Nucleus accumbens (tissue), 56 donors: Measurements from ENCODE around the gene GNG2.

Experiments used
- DNase-seq, 56 donors: peaks; one replicate each; lab custom pipeline; 2025; lab: John Stamatoyannopoulos, UW

The GNG2 gene

DNA sequence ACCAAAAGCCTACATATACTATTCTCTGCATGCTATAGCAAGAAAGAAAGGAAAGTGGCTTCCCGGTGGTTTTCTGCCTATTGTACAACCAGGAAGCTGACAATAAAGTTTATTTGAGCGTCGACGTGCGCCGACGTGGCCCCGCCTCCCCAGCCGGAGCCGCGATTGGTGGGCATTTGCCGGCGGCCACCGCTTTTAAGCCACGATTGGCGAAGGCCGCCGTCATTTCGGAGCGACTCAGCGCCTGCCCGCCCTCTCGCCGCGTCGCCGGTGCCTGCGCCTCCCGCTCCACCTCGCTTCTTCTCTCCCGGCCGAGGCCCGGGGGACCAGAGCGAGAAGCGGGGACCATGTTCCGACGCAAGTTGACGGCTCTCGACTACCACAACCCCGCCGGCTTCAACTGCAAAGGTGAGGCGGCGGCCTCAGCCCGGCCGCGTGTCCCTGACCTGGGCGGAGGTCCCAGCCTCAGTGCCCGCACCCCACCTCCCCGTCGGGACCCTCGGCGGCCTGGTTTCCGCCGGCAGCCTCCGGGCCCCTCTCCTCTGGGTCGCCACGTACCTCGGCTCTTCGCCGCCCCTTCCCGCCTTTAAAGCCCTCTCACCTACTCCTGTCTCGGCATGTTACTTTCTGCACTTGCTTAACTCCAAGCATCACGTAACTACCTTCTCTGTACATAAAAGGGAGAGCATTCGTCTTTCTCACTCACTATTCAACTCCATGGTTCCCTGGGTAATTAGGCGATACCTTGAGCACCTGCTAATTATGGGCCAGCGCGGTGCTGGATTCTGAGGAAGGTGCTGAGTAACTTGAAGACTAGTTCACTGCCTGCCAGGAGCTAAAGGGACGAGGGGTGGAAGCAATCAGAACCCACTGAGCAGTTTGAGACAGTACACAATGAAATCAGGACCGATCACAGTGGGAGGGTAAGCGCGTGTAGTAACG lies 129.2 kb downstream of the GNG2 start, which contains the start of gene RTRAF:
TSS of gene RTRAF (plus strand) at position 254 of the 942 bp plus-strand sequence. CDS start at position 348, 94 bp downstream.
- peak in 55 of 56 donors; percentile 54 to 96 (median 88) for DNase-seq

DNA sequence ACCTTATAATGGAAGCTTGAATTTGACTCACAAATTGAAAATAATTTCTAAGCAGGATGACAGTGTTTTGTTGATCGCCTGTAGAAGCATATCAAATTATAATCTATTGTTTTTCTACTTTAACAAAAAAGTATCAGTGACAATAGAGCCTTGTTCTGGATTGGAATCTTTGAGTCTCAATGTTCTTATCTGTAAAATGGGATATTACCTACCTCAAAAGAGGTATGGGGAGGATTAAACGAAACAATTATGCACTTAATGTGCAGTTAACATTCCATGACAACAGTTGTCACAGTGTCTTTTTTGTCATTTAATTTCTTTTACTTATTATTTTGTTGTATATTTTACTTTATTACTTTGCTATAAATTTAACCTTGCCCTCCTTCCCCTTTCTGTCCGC lies 130.1 kb downstream of the GNG2 start:
- DNase-seq: no peak

DNA sequence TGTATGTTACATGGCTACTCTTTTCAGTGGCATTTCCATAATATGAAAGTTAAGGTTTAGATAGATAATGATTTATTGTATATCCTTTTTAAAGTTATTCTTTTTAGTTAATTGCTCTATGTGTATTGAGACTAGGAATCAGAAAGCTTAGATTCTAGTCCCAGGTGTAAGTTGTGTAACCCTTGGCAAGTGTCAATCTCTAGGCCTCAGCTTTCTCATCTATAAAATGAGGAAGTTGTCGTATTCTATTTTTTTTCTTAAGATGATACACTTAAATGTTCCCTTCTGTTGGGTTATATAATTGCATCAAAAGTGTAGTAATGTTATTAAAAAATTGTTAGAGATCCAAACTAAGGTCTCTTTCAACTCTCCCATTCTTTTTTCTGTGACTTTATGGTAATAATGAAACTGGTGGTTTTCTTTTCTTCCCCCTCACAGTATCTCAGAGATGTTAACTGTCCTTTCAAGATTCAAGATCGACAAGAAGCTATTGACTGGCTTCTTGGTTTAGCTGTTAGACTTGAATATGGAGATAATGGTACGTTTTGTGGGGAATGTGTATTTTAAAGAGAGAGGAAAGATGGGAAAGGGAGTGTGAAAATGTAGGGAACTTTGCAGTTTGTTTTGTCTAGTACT lies 133.0 kb downstream of the GNG2 start:
- DNase-seq: no peak

DNA sequence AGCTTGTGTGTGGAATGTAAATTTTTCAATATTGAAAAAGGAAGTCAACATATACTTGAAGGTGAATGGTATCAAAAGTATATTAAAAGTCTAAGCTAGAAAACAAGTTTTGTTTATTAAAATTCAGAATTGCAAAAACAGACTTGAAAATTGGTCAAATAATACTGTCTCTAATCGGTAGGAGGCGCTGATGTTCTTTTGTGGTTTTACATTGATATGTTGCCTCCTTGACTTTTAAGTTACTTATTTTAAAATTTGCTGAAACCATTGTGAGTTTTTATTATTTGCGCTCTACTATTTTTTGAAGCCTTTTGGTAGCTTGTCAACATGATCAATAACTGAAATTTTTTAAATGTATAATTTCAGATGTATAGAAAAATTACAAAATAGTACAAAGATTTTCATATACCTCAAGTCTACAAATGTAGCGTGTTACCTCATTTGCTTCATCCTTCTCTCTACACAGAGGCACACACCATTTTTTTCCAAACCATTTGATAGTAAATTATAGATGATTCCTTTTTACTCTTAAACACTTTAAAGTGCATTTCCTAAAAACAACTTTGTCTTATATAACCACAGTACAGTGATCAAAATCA lies 135.8 kb downstream of the GNG2 start:
- no peak for DNase-seq

DNA sequence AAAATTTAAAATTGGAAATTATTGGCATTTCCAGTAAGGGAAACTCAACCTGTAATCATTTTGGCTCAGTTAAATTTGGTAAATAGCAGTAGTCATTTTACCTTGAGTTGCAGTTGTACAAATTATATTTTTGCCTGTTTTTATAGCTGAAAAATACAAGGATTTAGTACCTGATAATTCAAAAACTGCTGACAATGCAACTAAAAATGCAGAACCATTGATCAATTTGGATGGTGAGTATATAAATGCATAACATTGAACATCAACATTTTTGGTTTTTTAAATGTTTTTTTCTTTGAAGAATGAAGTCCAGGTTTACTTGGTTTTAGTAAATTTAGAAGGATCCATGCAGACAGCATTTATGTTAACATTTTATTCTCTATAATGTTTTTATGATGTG lies 137.9 kb downstream of the GNG2 start:
- no peak for DNase-seq

DNA sequence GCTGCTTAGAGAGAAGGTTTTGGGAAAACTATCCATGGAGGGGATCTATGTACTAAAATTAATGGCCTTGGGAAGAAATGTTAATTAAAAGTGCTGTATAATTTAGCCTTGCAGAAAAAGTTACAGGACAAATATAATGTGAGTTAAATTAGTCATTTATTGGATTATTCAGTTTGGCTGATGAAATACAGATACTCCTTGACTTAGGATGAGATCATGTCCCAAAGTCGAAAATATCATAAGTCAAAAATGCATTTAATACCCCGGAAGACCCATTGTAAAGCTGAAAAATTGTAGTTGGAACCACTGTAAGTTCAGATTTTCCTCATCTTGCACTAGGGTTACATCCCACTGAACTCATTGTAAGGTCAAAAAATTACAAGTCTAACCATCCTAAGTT lies 138.7 kb downstream of the GNG2 start:
- no peak for DNase-seq

DNA sequence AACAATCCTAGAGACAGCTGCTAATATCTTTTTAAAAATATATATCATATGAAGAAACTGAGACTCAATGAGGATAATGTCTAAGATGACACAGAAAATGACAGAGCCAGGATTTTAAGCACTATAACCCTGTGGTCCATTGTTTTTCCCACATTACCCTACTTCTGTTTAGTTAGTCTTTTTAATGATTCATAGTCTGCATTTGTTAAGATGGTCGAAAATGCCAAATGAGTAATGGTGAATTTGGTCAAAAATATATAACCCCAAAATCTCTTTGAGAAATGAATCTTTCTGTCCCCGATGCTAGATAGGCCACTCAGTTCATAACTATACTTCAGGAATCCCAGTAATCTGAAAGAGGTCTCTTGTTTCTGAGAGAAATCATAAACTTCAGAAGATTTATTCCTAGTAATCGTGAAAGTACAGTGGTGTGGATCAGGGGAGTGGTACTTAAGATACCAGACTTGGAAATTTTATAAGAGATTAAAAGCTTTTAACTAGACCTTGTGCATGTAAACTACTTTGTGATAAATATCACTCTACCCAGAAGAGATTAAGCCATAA lies 139.7 kb downstream of the GNG2 start:
- no peak for DNase-seq

DNA sequence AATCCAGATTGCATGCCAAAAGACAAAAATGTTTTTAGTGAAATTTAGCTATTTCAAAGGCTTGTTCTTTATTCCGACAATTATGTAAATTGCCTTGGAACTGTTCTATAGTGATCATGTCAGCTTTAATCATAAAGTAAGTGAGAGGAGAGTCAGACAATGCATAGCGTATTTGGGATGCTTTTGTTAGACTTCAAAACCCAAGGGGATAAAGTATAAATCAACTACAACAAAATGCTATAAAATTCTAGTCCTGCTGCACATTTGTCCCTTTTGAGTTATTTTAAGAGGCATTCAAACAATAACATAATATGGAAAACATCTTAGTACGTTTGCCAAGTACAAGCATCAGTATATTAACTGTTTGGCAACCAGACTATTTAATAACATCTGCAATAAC lies 140.3 kb downstream of the GNG2 start:
- no peak for DNase-seq

DNA sequence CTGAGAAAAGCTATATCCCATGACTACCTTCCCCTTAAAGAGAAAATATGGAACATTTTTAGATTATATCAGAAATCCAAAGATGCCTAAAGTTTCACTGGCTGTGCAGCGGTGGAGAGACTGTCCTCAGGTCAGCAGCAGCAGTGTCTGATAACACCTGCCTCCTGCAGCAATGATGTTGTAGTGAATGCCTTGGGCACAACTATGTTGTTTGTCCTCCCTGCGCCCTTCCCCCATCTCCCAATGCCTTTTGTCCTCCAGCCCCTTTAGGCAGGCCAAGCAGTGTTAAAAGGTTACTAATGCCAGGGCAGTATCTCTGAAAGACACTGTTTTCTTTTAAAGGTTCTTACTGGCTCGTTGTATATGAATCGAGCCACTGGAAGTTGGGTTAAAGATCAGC lies 142.1 kb downstream of the GNG2 start:
- peak in 1 of 56 donors; percentile 16 for DNase-seq

DNA sequence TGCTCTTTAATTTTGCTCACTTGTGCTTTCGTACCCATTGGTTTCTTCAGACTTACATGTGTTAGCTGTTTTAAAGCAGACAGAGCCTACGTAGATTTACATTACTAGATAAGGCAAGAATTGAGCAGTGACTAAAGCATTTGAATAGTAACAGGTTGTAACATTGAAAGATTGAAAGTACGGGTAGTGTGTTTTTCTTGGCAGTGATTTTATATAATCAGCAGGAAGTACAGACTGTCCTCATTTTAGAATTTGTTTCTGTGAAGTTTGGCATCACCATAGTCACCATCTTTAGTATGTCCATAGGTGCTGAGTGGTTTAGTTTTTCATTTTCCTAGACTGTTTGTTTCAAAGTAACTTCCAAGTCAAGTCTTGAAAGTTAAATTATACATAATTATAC lies 142.9 kb downstream of the GNG2 start:
- DNase-seq: no peak

DNA sequence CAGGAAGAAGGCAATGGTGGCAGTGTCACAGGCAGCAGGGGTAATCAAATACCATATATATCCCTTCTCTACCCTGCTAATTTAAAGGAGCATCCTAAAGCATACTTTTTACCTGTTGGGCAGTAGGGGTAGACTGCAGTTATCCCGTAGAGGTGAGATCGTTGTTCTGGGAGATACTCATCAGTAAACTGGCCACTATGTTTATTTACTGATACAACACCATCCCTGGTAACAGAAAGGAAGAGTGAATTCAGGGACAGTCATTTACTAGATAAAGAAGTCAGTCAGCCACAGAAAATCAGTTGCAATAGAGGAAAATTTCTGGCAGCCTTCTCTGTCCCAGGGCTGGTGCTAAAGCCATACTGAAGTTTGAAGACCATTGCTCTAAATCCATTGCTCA lies 145.2 kb downstream of the GNG2 start:
- no peak for DNase-seq

DNA sequence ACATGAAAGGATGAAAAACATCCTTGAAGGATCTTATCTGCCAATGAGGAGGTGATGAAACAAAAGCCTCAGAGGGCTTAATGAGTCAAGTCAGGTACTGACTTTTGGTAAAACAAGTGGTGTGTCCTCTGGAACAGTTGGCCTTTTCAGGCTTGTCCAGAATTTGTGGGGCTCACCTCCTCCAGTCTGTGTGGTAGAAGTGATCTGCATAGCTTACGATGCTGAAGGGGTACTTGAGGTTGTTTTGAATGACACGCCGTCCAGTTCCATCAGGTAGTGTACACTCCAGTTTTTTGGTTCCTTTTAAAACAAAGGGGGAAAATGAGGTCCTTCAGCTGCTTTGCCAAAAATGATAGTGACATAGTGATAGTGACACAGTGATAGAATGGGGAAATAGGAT lies 145.9 kb downstream of the GNG2 start:
- DNase-seq: no peak

DNA sequence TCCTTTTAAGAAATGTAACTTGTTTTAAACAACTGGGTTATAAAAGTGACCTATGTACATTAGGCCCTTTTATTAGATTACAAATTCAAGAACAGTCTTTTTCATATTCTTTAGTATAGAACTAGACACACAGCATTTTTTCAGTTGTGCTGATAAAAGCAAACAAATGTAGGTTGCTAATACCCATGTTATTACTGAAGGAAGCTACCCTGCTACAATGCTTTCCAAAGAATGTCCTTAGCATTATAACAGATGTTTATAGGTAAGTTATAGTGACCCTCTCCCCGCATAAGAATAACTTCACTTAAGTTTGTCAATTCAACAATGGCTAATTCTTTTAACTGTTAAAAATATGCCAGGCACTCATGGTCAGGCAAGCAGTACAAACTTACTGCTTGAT lies 146.8 kb downstream of the GNG2 start:
- DNase-seq: no peak

DNA sequence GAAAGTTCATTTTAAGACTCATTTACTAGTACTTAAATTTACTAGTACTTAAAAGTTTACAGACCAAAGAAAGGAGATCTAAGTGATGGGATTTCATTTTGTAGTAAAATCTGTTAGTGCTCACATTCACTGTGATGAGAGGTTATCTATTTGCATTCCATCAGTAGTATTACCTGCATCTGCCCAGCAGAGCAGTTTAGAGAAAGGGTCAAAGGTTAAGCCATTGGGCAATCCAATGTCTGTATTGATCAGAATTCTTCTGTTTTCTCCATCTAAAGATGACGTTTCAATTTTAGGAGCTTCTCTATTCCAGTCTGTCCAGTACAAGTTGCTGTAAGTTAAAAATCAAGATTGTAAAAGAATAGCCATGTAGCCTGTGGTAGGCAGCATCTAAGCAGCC lies 147.2 kb downstream of the GNG2 start:
- DNase-seq: no peak

DNA sequence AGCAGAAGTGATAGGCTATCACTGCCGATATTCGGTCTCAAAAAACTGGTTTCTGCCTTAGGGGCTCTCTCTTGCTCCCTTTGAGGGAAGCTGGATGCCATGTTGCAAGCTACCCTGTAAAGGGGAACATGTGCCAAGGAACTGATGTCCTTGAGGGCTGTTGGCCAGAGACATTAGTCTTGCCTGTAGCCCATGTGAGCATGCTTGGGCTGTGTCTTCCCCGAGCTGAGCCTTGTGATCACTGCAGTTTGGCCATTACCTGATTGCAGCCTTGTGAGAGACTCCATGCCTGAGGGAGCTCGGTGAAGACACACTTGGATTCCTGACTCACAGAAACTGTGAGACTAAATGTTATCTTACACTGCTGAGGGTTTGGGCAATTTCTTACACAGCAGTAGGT lies 147.7 kb downstream of the GNG2 start:
- no peak for DNase-seq

DNA sequence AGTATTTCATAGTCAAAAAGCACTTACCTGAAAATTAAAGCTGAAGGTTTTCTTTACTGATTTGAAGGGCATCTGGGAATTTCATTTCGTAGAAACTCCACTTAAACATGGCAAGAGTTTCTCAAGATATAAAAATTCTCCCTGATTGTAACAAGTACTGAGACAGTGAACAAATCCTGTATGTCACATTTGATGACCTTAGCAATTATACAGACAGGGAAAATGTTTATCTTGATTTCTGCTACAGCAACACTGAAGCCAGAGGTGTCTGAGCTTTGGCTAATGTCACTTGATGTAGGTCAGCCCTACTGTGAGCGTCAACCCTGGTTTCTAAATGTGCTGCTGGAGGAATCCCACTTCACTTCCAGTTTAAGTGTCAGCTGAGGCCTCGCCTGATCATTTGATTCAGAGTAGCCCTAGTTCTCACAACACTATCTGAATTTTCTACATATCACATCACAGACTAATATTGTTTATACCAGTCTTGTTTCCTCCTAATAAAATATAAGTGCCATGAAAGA lies 149.8 kb downstream of the GNG2 start:
- DNase-seq: no peak

DNA sequence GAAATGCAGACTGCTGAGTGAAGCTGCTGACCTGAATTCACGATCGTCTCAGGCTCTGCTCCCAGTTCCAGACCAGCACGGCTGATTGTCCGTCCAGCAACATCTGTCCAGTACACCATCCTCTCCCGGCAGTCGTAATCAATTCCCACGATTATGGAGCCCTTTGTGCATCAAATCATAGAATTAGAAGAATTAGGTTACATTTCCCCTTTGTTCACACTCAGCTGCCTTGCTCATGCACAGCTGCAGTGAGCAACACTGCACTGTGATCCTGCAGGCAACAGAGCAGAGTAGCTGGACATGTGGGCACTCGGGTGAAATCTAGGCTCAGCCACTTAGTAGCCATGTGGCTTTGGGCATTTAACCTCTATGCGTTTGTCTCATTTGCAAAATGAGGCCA lies 151.1 kb downstream of the GNG2 start:
- DNase-seq: peak in 27 of 56 donors; percentile 2 to 40 (median 24)

DNA sequence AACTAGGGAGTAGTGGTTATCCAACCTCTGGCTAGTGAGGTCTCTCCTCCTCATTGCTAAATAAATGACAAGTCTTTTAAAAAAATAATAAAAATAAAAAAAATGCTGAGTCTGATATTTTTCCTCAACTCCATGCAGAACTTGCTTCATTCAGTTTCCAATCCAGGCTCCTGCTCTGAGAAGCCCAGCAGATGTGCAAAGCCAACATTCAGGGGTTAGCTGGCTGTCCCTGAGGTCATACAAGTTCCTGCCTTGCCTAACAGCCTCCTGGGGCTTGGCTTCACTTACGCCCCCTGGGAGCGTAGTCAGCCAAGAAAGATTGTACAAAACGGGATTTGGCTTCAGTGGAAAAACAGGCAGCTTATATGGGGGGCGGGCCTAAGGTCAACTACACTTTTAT lies 152.2 kb downstream of the GNG2 start:
- peak in 1 of 56 donors; percentile 10 for DNase-seq

DNA sequence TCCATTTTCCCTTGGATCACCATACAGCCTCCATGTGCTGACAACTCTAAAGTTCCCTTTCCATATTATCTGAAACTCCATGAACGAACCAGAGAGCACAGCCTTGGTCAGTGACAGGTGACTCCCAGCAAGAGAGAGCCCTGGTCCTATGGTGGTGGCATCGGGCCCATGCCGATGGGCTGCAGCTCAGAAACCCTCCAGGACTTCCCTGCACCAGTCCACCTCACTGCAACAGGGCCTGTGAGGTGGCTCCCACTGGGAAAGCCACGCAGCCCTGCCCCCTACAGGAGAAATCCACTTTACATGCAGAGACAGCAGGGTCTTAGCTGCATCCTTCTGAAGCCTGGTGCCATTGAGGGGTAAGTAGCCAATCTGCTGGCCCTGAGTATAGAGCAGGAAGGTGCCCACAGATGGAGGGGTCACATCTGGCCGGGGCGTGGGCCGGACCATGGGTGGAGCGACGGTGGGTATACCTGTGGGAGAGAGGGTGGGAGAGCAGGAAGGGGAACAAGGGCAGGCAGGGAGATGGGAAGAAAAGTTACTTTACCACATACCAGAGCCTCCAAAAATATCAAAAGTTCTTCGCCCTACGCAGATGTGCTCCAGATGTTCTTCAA lies 153.7 kb downstream of the GNG2 start:
- peak in 16 of 56 donors; percentile 6 to 46 (median 12) for DNase-seq

DNA sequence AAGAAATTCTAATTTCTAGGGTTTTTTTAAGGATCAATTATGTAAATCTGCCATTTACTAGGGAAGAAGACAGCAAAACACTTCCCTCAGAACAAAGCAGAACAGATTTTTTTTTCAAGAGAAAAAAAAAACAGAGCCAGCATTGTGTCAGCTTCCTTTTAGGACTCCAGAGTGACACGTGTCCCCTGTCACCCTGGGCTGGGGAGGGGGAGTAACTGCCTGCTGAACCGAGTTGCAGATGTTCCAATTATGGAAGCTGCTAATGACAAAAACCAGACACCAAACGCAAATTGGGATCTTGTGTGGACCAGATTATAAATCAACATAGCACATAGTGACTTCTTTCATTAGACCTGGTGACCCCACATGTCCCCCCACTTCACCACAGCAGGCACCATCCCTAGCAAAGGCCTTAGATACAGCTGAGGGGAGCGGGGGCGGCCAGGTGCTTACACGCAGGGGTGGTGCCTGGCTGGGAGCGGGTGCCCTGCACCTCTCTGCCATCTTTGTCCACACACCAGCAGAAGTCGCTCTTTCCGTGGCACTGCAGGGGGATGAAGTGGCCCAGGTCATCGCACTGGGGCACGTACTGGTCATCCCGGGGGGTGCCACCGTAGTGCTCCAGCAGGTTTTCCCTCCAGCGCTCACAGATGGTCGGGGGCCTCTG lies 154.3 kb downstream of the GNG2 start:
- peak in 45 of 56 donors; percentile 8 to 76 (median 44) for DNase-seq
